GM18508 (cell line): ENCODE results near the gene AAMP.

Experiments used
- ATAC-seq: cut with Tn5 transposase; IDR thresholded peaks from one replicate; pipeline ENCODE4 v1.9.1; 2021; ENCODE audit warnings: moderate number of reproducible peaks; ENCODE audit not compliant: insufficient read depth, unreplicated experiment

The AAMP gene

GRCh38 chr2:218261423-218262236 lies 8.3 kb downstream of the AAMP start:
- no peak for ATAC-seq

GRCh38 chr2:218260742-218261422 lies 9.1 kb downstream of the AAMP start, which contains the start of gene GPBAR1:
Gene GPBAR1 (plus strand): TSS chr2:218261015. CDS start chr2:218262725, 1,710 bp downstream.
- no peak for ATAC-seq

- no peak for ATAC-seq
Measured at GRCh38 chr2:218260166-218260565, 9.8 kb downstream of the AAMP start.

GRCh38 chr2:218259099-218259961 lies 10.6 kb downstream of the AAMP start:
- ATAC-seq = no peak

GRCh38 chr2:218257390-218257981 lies 12.5 kb downstream of the AAMP start:
- peak; percentile 67 for ATAC-seq

- no peak for ATAC-seq
Measured at GRCh38 chr2:218256612-218257350, 13.2 kb downstream of the AAMP start.

GRCh38 chr2:218255446-218255845 lies 14.5 kb downstream of the AAMP start:
- no peak for ATAC-seq

GRCh38 chr2:218253232-218253625 lies 16.7 kb downstream of the AAMP start:
- ATAC-seq = no peak

- no peak for ATAC-seq
Measured at GRCh38 chr2:218252509-218253231, 17.3 kb downstream of the AAMP start.

GRCh38 chr2:218249691-218250090 lies 20.2 kb downstream of the AAMP start:
- no peak for ATAC-seq

GRCh38 chr2:218245214-218245613 lies 24.7 kb downstream of the AAMP start:
- ATAC-seq = no peak

- no peak for ATAC-seq
Measured at GRCh38 chr2:218244665-218245064, 25.3 kb downstream of the AAMP start.

- no peak for ATAC-seq
Measured at GRCh38 chr2:218244204-218244603, 25.7 kb downstream of the AAMP start.

GRCh38 chr2:218238887-218239286 lies 31.1 kb downstream of the AAMP start:
- ATAC-seq = no peak

- no peak for ATAC-seq
Measured at GRCh38 chr2:218236829-218237228, 33.1 kb downstream of the AAMP start.

- ATAC-seq = no peak
Measured at GRCh38 chr2:218235017-218235416, 34.9 kb downstream of the AAMP start.

GRCh38 chr2:218234521-218234920 lies 35.4 kb downstream of the AAMP start:
- no peak for ATAC-seq

GRCh38 chr2:218233543-218233942 lies 36.4 kb downstream of the AAMP start:
- no peak for ATAC-seq

GRCh38 chr2:218230882-218231281 lies 39.1 kb downstream of the AAMP start:
- ATAC-seq = peak; percentile 54
